ENCODE results near the gene ZKSCAN3. TPM values are rescaled to one million over a fixed set of nuclear protein-coding genes. Genes with fewer than 3 reads are reported as not detected.
"Not testable (repeated sequence)": the region's sequence is repeated elsewhere in the genome, so short reads cannot be mapped to it uniquely, and the experiment has no call there.

The ZKSCAN3 gene
- total RNA-seq, result 1 to 10 TPM; 1.9 to 2.4 (median 2.3) TPM

- peak; percentile 74 for DNase-seq
- Mint-ChIP-seq H3K36me3 (ENCODE audit: insufficient read depth) (no peaks in the 10 kb centered on the region), H3K4me1 (ENCODE audit: low read depth) (peaks cover 29% of the 10 kb centered on the region), H3K9me3 (no peaks in the 10 kb centered on the region), H3K27me3 (ENCODE audit: low read depth) (peaks cover 20% of the 10 kb centered on the region), H3K4me3 (peak within 1 kb of the TSS; percentile 98)
- peak; percentile 100 for ATAC-seq
These were observed at the start of gene ZKSCAN3 for GRCh38 chr6:28349892-28350737. Gene ZKSCAN3, plus strand, starts transcription at chr6:28349947. Its CDS starts 9,640 bp downstream, at chr6:28359587.

GRCh38 chr6:28303570-28303969 is 46.2 kb upstream of the ZKSCAN3 start:
- Mint-ChIP-seq H3K4me1 (ENCODE audit: low read depth) (peaks cover 22% of the 10 kb centered on the region), H3K9me3 (peaks cover 5% of the 10 kb centered on the region), H3K36me3 (ENCODE audit: insufficient read depth) (peaks cover under 1% of the 10 kb centered on the region), H3K27me3 (ENCODE audit: low read depth) (peaks cover 4% of the 10 kb centered on the region), H3K4me3 (peak overlapping the region; percentile 46)
- ATAC-seq (peak; percentile 67 to 82), DNase-seq (no peak)

- Mint-ChIP-seq H3K27me3 (ENCODE audit: low read depth) (peaks cover 23% of the 10 kb centered on the region), H3K4me1 (ENCODE audit: low read depth) (peaks cover 22% of the 10 kb centered on the region)
- not testable (repeated sequence) for H3K9me3 Mint-ChIP-seq; H3K36me3 Mint-ChIP-seq (ENCODE audit: insufficient read depth); H3K4me3 Mint-ChIP-seq; DNase-seq; ATAC-seq
These were observed 43.4 kb upstream of the ZKSCAN3 start for GRCh38 chr6:28306363-28306762.

GRCh38 chr6:28311139-28311823 is 38.5 kb upstream of the ZKSCAN3 start:
- ATAC-seq, result no peak
- Mint-ChIP-seq H3K4me3 (no peak overlapping the region), H3K27me3 (ENCODE audit: low read depth) (peaks cover 30% of the 10 kb centered on the region), H3K36me3 (ENCODE audit: insufficient read depth) (no peaks in the 10 kb centered on the region), H3K4me1 (ENCODE audit: low read depth) (no peaks in the 10 kb centered on the region), H3K9me3 (peaks cover 4% of the 10 kb centered on the region)
- no peak for DNase-seq

GRCh38 chr6:28312939-28313338 is 36.8 kb upstream of the ZKSCAN3 start:
- Mint-ChIP-seq H3K27me3 (ENCODE audit: low read depth) (peaks cover 33% of the 10 kb centered on the region), H3K36me3 (ENCODE audit: insufficient read depth) (no peaks in the 10 kb centered on the region), H3K4me3 (no peak overlapping the region), H3K9me3 (no peaks in the 10 kb centered on the region), H3K4me1 (ENCODE audit: low read depth) (no peaks in the 10 kb centered on the region)
- no peak for ATAC-seq
- DNase-seq, result no peak

GRCh38 chr6:28315628-28316027 is 34.1 kb upstream of the ZKSCAN3 start:
- Mint-ChIP-seq H3K27me3 (ENCODE audit: low read depth) (peaks cover 20% of the 10 kb centered on the region), H3K9me3 (no peaks in the 10 kb centered on the region), H3K4me3 (no peak overlapping the region), H3K4me1 (ENCODE audit: low read depth) (no peaks in the 10 kb centered on the region), H3K36me3 (ENCODE audit: insufficient read depth) (no peaks in the 10 kb centered on the region)
- DNase-seq (no peak), ATAC-seq (no peak)

- H3K4me3 Mint-ChIP-seq; H3K4me1 Mint-ChIP-seq (ENCODE audit: low read depth); ATAC-seq; H3K36me3 Mint-ChIP-seq (ENCODE audit: insufficient read depth); DNase-seq; H3K9me3 Mint-ChIP-seq: not testable (repeated sequence)
- H3K27me3 Mint-ChIP-seq (ENCODE audit: low read depth), result peaks cover 14% of the 10 kb centered on the region
These were observed 31.9 kb upstream of the ZKSCAN3 start for GRCh38 chr6:28317866-28318265.

GRCh38 chr6:28322661-28323060 is 27.1 kb upstream of the ZKSCAN3 start:
- DNase-seq (no peak), ATAC-seq (no peak)
- peaks cover 20% of the 10 kb centered on the region for H3K9me3 Mint-ChIP-seq
- H3K4me3 Mint-ChIP-seq, result no peak overlapping the region
- H3K27me3 Mint-ChIP-seq (ENCODE audit: low read depth), result peaks cover 7% of the 10 kb centered on the region
- H3K4me1 Mint-ChIP-seq (ENCODE audit: low read depth), result no peaks in the 10 kb centered on the region
- H3K36me3 Mint-ChIP-seq (ENCODE audit: insufficient read depth), result peaks cover 22% of the 10 kb centered on the region

GRCh38 chr6:28323813-28324424 is 25.8 kb upstream of the ZKSCAN3 start:
- Mint-ChIP-seq H3K4me1 (ENCODE audit: low read depth) (no peaks in the 10 kb centered on the region), H3K4me3 (no peak overlapping the region), H3K36me3 (ENCODE audit: insufficient read depth) (peaks cover 26% of the 10 kb centered on the region), H3K27me3 (ENCODE audit: low read depth) (peaks cover 4% of the 10 kb centered on the region), H3K9me3 (peaks cover 24% of the 10 kb centered on the region)
- DNase-seq (no peak), ATAC-seq (no peak)

- Mint-ChIP-seq H3K4me1 (ENCODE audit: low read depth) (no peaks in the 10 kb centered on the region), H3K27me3 (ENCODE audit: low read depth) (peaks cover 4% of the 10 kb centered on the region), H3K4me3 (no peak overlapping the region), H3K36me3 (ENCODE audit: insufficient read depth) (peaks cover 29% of the 10 kb centered on the region), H3K9me3 (peaks cover 29% of the 10 kb centered on the region)
- DNase-seq, result no peak
- no peak for ATAC-seq
These were observed 23.3 kb upstream of the ZKSCAN3 start for GRCh38 chr6:28326371-28326948.

GRCh38 chr6:28330041-28330440 is 19.7 kb upstream of the ZKSCAN3 start:
- H3K4me1 Mint-ChIP-seq (ENCODE audit: low read depth), result peaks cover 8% of the 10 kb centered on the region
- no peaks in the 10 kb centered on the region for H3K27me3 Mint-ChIP-seq (ENCODE audit: low read depth)
- peaks cover 27% of the 10 kb centered on the region for H3K9me3 Mint-ChIP-seq
- H3K36me3 Mint-ChIP-seq (ENCODE audit: insufficient read depth), result peaks cover 27% of the 10 kb centered on the region
- no peak overlapping the region for H3K4me3 Mint-ChIP-seq
- DNase-seq (no peak), ATAC-seq (no peak)

- H3K4me3 Mint-ChIP-seq, result no peak overlapping the region
- peaks cover 8% of the 10 kb centered on the region for H3K4me1 Mint-ChIP-seq (ENCODE audit: low read depth)
- H3K9me3 Mint-ChIP-seq, result peaks cover 6% of the 10 kb centered on the region
These were observed 16.7 kb upstream of the ZKSCAN3 start for GRCh38 chr6:28333047-28333446.

GRCh38 chr6:28333599-28334018 is 16.1 kb upstream of the ZKSCAN3 start:
- DNase-seq, result no peak
- ATAC-seq, result no peak
- Mint-ChIP-seq H3K9me3 (peaks cover 6% of the 10 kb centered on the region), H3K36me3 (ENCODE audit: insufficient read depth) (peaks cover 5% of the 10 kb centered on the region), H3K4me3 (peak overlapping the region; percentile 14), H3K4me1 (ENCODE audit: low read depth) (peaks cover 8% of the 10 kb centered on the region), H3K27me3 (ENCODE audit: low read depth) (no peaks in the 10 kb centered on the region)

More at GRCh38 chr6:28333047-28333446, 16.7 kb upstream of the ZKSCAN3 start:
- Mint-ChIP-seq H3K36me3 (ENCODE audit: insufficient read depth) (peaks cover 5% of the 10 kb centered on the region), H3K27me3 (ENCODE audit: low read depth) (no peaks in the 10 kb centered on the region)
- ATAC-seq (no peak), DNase-seq (no peak)
